Activated T-cell treated with anti-CD3 and anti-CD28 coated beads for 24 hours (primary cell): ENCODE results near the gene ATXN7L3.
"Not testable (repeated sequence)": the region's sequence is repeated elsewhere in the genome, so short reads cannot be mapped to it uniquely, and the experiment has no call there.

Source experiments
- DNase-seq: peaks from one replicate; pipeline ENCODE4 v3.0.0-alpha.2; 2020; ENCODE audit warnings: low read depth

The ATXN7L3 gene

GRCh38 chr17:44174427-44174826 is 25.3 kb downstream of the ATXN7L3 start:
- DNase-seq = no peak

GRCh38 chr17:44171931-44172455 is 27.7 kb downstream of the ATXN7L3 start:
- DNase-seq = no peak

- DNase-seq = no peak
Measured at GRCh38 chr17:44170499-44171201, 29.0 kb downstream of the ATXN7L3 start, which contains the start of gene ASB16. ASB16 (plus strand) TSS chr17:44170704; CDS start chr17:44170790, 86 bp downstream.

GRCh38 chr17:44170135-44170498 is 29.6 kb downstream of the ATXN7L3 start:
- DNase-seq = no peak

GRCh38 chr17:44167181-44167861 is 32.4 kb downstream of the ATXN7L3 start:
- DNase-seq = no peak

GRCh38 chr17:44164476-44164875 is 35.2 kb downstream of the ATXN7L3 start:
- DNase-seq = no peak

- no peak for DNase-seq
Measured at GRCh38 chr17:44159519-44160210, 40.0 kb downstream of the ATXN7L3 start.

GRCh38 chr17:44155488-44155887 is 44.2 kb downstream of the ATXN7L3 start:
- DNase-seq = no peak

- DNase-seq = no peak
Measured at GRCh38 chr17:44152875-44153274, 46.8 kb downstream of the ATXN7L3 start.

GRCh38 chr17:44149750-44150329 is 49.8 kb downstream of the ATXN7L3 start:
- no peak for DNase-seq

GRCh38 chr17:44149066-44149465 is 50.6 kb downstream of the ATXN7L3 start:
- not testable (repeated sequence) for DNase-seq

GRCh38 chr17:44147812-44148211 is 51.9 kb downstream of the ATXN7L3 start:
- no peak for DNase-seq

GRCh38 chr17:44146375-44147346 is 53.0 kb downstream of the ATXN7L3 start:
- no peak for DNase-seq

GRCh38 chr17:44144966-44145739 is 54.5 kb downstream of the ATXN7L3 start:
- no peak for DNase-seq

- DNase-seq = not testable (repeated sequence)
Measured at GRCh38 chr17:44143921-44144320, 55.8 kb downstream of the ATXN7L3 start.
